ENCODE measurements around the gene KIRREL3. TPM values are rescaled to one million over a fixed set of nuclear protein-coding genes. Genes with fewer than 3 reads are reported as not detected.

The KIRREL3 gene
- total RNA-seq, 1 experiment from 2014 or later, result 0.44 TPM

DNA sequence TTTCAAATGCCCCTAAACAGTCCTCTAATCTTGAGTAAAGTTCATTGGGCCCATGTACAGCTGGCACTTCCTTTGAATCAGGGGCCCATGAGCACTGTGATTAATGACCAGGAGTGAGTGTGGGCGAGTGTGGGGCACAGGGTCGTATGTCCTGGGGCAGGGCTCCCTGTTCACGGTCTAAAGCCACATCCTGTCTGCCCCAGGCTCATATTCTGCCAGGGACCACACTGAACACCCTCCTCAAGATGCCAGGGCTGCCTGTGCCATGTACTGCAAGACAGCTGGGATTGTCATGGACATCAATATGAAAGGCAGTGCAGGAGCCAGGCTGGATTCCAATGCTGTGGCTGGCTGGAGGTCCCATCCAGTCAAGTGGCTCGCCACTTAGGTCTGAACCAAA is 130.5 kb downstream of the KIRREL3 start:
- no peaks in the 10 kb centered on the region for H3F3A ChIP-seq (ENCODE audit: low read length, unreplicated experiment)
- H3K36me3 ChIP-seq (ENCODE audit: low read depth, low read length), result no peaks in the 10 kb centered on the region
- DNase-seq (no peak), ATAC-seq (no peak)
- no peaks in the 10 kb centered on the region for H3K9me3 ChIP-seq (ENCODE audit: low read length)
- no peaks in the 10 kb centered on the region for H4K20me1 ChIP-seq (ENCODE audit: low read length)
- TF ChIP-seq EZH2 (IDR thresholded peaks at IDR 0.05; ENCODE audit: low read length, unreplicated experiment), result no peak
- TF ChIP-seq EZH2phosphoT487 (IDR thresholded peaks at IDR 0.05; ENCODE audit: borderline replicate concordance, low read length), result no peak
- TF ChIP-seq, protein P1, sequence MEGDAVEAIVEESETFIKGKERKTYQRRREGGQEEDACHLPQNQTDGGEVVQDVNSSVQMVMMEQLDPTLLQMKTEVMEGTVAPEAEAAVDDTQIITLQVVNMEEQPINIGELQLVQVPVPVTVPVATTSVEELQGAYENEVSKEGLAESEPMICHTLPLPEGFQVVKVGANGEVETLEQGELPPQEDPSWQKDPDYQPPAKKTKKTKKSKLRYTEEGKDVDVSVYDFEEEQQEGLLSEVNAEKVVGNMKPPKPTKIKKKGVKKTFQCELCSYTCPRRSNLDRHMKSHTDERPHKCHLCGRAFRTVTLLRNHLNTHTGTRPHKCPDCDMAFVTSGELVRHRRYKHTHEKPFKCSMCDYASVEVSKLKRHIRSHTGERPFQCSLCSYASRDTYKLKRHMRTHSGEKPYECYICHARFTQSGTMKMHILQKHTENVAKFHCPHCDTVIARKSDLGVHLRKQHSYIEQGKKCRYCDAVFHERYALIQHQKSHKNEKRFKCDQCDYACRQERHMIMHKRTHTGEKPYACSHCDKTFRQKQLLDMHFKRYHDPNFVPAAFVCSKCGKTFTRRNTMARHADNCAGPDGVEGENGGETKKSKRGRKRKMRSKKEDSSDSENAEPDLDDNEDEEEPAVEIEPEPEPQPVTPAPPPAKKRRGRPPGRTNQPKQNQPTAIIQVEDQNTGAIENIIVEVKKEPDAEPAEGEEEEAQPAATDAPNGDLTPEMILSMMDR (conservative IDR thresholded peaks at IDR 0.05; ENCODE audit: low read depth, low read length), result no peak
- H3K9me2 ChIP-seq (replicated peaks; ENCODE audit: low read length), result no peaks in the 10 kb centered on the region
- POLR2A ChIA-PET (ENCODE audit: unreplicated experiment), result no interaction called here
- H3K4me2 ChIP-seq (ENCODE audit: low read length), result no peak overlapping the region
- peaks cover 23% of the 10 kb centered on the region for H3K27me3 ChIP-seq (ENCODE audit: low read length)
- no peak overlapping the region for H3K27ac ChIP-seq (ENCODE audit: low read length)
- BruUV-seq (replicated peaks), result no TSS peak
- no peak overlapping the region for H3K4me3 ChIP-seq (ENCODE audit: low read length)
- no peak overlapping the region for H2AFZ ChIP-seq (ENCODE audit: low read length)
- CTCF ChIA-PET, result no interaction called here
- H3K4me1 ChIP-seq (ENCODE audit: insufficient read depth, low read length), result no peaks in the 10 kb centered on the region
- no peak overlapping the region for H3K9ac ChIP-seq (ENCODE audit: low read length)
- no peaks in the 10 kb centered on the region for H3K79me2 ChIP-seq (ENCODE audit: low read length)
- intact Hi-C loops (cut with micrococcal nuclease), result no loop called here

DNA sequence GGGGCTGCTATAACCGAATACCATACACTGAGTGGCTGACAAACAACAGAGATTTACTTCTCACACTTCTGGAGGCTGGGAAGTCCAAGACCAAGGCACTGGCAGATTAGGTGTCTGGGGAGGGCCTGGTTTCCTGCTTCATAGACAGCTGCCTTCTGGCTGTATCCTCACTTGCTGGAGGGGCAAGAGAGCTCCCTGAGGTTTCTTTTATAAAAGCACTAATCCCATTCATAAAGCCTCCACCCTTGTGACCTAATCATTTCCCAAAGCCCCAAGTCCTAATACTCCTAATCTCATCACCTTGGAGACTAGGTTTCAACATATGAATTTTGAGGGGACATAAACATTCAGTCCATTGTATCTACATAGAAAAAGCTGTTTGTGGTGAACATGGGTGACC is 131.8 kb downstream of the KIRREL3 start:
- Histone ChIP-seq H3K4me2 (ENCODE audit: low read length) (no peak overlapping the region), H3F3A (ENCODE audit: low read length, unreplicated experiment) (no peaks in the 10 kb centered on the region), H2AFZ (ENCODE audit: low read length) (no peak overlapping the region), H4K20me1 (ENCODE audit: low read length) (no peaks in the 10 kb centered on the region), H3K27ac (ENCODE audit: low read length) (no peak overlapping the region), H3K9ac (ENCODE audit: low read length) (no peak overlapping the region), H3K9me3 (ENCODE audit: low read length) (no peaks in the 10 kb centered on the region), H3K36me3 (ENCODE audit: low read depth, low read length) (no peaks in the 10 kb centered on the region), H3K4me3 (ENCODE audit: low read length) (no peak overlapping the region), H3K4me1 (ENCODE audit: insufficient read depth, low read length) (no peaks in the 10 kb centered on the region), H3K79me2 (ENCODE audit: low read length) (no peaks in the 10 kb centered on the region), H3K27me3 (ENCODE audit: low read length) (peaks cover 30% of the 10 kb centered on the region), H3K9me2 (replicated peaks; ENCODE audit: low read length) (no peaks in the 10 kb centered on the region)
- CTCF ChIA-PET, result no interaction called here
- POLR2A ChIA-PET (ENCODE audit: unreplicated experiment), result no interaction called here
- DNase-seq (no peak), ATAC-seq (no peak)
- intact Hi-C loops (cut with micrococcal nuclease), result no loop called here
- BruUV-seq (replicated peaks), result no TSS peak
- no peak for TF ChIP-seq EZH2phosphoT487 (IDR thresholded peaks at IDR 0.05; ENCODE audit: borderline replicate concordance, low read length)
- TF ChIP-seq, protein P1 (conservative IDR thresholded peaks at IDR 0.05; ENCODE audit: low read depth, low read length), result no peak
- TF ChIP-seq EZH2 (IDR thresholded peaks at IDR 0.05; ENCODE audit: low read length, unreplicated experiment), result no peak

DNA sequence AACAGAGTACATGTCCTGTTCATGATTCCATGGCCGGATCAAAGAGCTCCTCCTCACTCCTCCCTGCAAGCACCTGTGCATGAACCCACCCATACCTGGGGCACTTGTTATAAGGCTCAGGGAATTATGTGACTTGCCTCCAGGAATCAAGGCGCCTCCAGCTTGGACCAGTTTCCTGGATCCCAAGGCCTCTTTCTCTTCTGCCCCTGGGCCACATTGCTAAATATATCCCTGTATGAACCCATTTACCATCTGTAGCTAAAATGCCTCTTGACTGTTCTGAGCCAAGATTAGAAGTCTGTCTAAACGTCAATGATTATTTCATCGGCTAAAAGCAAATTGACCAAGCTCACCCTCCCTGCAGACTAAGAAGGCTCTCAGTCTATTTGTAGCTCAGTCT is 135.6 kb downstream of the KIRREL3 start:
- ATAC-seq, result no peak
- Histone ChIP-seq H3K9me2 (replicated peaks; ENCODE audit: low read length) (no peaks in the 10 kb centered on the region), H3F3A (ENCODE audit: low read length, unreplicated experiment) (no peaks in the 10 kb centered on the region), H4K20me1 (ENCODE audit: low read length) (no peaks in the 10 kb centered on the region), H3K9me3 (ENCODE audit: low read length) (no peaks in the 10 kb centered on the region), H3K4me1 (ENCODE audit: insufficient read depth, low read length) (no peaks in the 10 kb centered on the region), H3K36me3 (ENCODE audit: low read depth, low read length) (no peaks in the 10 kb centered on the region), H3K9ac (ENCODE audit: low read length) (no peak overlapping the region), H2AFZ (ENCODE audit: low read length) (no peak overlapping the region), H3K27me3 (ENCODE audit: low read length) (peaks cover 42% of the 10 kb centered on the region), H3K4me2 (ENCODE audit: low read length) (no peak overlapping the region), H3K27ac (ENCODE audit: low read length) (no peak overlapping the region), H3K4me3 (ENCODE audit: low read length) (no peak overlapping the region), H3K79me2 (ENCODE audit: low read length) (no peaks in the 10 kb centered on the region)
- no peak for DNase-seq
- intact Hi-C loops (cut with micrococcal nuclease), result no loop called here
- POLR2A ChIA-PET (ENCODE audit: unreplicated experiment), result no interaction called here
- no TSS peak for BruUV-seq (replicated peaks)
- CTCF ChIA-PET, result no interaction called here
- no peak for TF ChIP-seq EZH2phosphoT487 (IDR thresholded peaks at IDR 0.05; ENCODE audit: borderline replicate concordance, low read length)
- no peak for TF ChIP-seq EZH2 (IDR thresholded peaks at IDR 0.05; ENCODE audit: low read length, unreplicated experiment)
- TF ChIP-seq, protein P1 (conservative IDR thresholded peaks at IDR 0.05; ENCODE audit: low read depth, low read length), result no peak

All from PC-3 (cell line).